CD14-positive monocyte (primary cell): ENCODE data around the gene PRR30. TPM values are rescaled to one million over a fixed set of nuclear protein-coding genes. Genes with fewer than 3 reads are reported as not detected.

Experiments
- DNase-seq, 3 donors: peaks; one replicate each; pipeline ENCODE4 v3.0.0-alpha.2; 2011 to 2022
- H2AFZ ChIP-seq: 2 replicates; pipeline ENCODE4 v1.6.0; 2012; ENCODE audit warnings: mild to moderate bottlenecking, low read depth, low read length, inconsistent platforms; ENCODE audit not compliant: insufficient read depth, poor library complexity, severe bottlenecking
- H3K27ac ChIP-seq, 2 donors: 1 replicate in 1 of 2; 2 replicates in 1 of 2; pipeline ENCODE4 v1.5.1; 2012 to 2013; ENCODE audit warnings: low read length in 2 of 2, control low read depth in 1 of 2, inconsistent platforms in 1 of 2, low read depth in 1 of 2, mild to moderate bottlenecking in 1 of 2
- H3K27me3 ChIP-seq, 2 donors: one replicate each; pipeline versions ENCODE4 v1.6.0 to v1.6.1; 2011 to 2013; ENCODE audit warnings: low read length in 2 of 2; ENCODE audit not compliant: control insufficient read depth in 2 of 2, insufficient read depth in 2 of 2
- H3K36me3 ChIP-seq, 2 donors: replicated peaks in 1 of 2; 1 replicate in 1 of 2; 2 replicates in 1 of 2; pipeline versions ENCODE4 v1.5.1 to v1.6.1; 2012 to 2013; ENCODE audit warnings: low read length in 2 of 2, control low read depth in 1 of 2, inconsistent platforms in 1 of 2, mild to moderate bottlenecking in 1 of 2; ENCODE audit not compliant: insufficient read depth in 2 of 2, control insufficient read depth in 1 of 2
- H3K4me1 ChIP-seq, 2 donors: 1 replicate in 1 of 2; 2 replicates in 1 of 2; pipeline versions ENCODE4 v1.5.1 to v1.6.1; 2012 to 2013; ENCODE audit warnings: low read length in 2 of 2, control low read depth in 1 of 2, inconsistent platforms in 1 of 2, mild to moderate bottlenecking in 1 of 2, moderate library complexity in 1 of 2; ENCODE audit not compliant: insufficient read depth in 2 of 2, control insufficient read depth in 1 of 2
- H3K4me2 ChIP-seq: replicated peaks from 2 replicates; pipeline ENCODE3; 2012; ENCODE audit warnings: low read length, moderate library complexity, mild to moderate bottlenecking; ENCODE audit not compliant: poor library complexity, severe bottlenecking; ENCODE audit errors: extremely low read depth
- H3K4me3 ChIP-seq, 3 experiments: fragments of 200-600 bp in 1 of 3; sonication (generic) in 1 of 3; replicated peaks in 1 of 3; 1 replicate in 2 of 3; 2 replicates in 1 of 3; pipeline ENCODE4 v1.5.1; 2011 to 2013; ENCODE audit warnings: low read length in 3 of 3, mild to moderate bottlenecking in 3 of 3, control low read depth in 2 of 3, low read depth in 2 of 3, inconsistent platforms in 1 of 3, moderate library complexity in 1 of 3
- H3K79me2 ChIP-seq: 2 replicates; pipeline ENCODE4 v1.6.0; 2012; ENCODE audit warnings: mild to moderate bottlenecking, control low read depth, inconsistent platforms, low read length, moderate library complexity; ENCODE audit not compliant: insufficient read depth
- H3K9ac ChIP-seq: 2 replicates; pipeline ENCODE4 v1.6.0; 2017; ENCODE audit warnings: low read length, mild to moderate bottlenecking; ENCODE audit not compliant: insufficient read depth, poor library complexity, severe bottlenecking
- H3K9me3 ChIP-seq, 2 donors: replicated peaks in 1 of 2; 1 replicate in 1 of 2; 2 replicates in 1 of 2; pipeline versions ENCODE4 v1.5.1 to v1.6.1; 2012 to 2013; ENCODE audit warnings: low read length in 2 of 2, control low read depth in 1 of 2; ENCODE audit not compliant: control insufficient read depth in 1 of 2, insufficient read depth in 1 of 2
- H4K20me1 ChIP-seq: 2 replicates; pipeline ENCODE4 v1.6.0; 2012; ENCODE audit warnings: mild to moderate bottlenecking, low read length, control low read depth, moderate library complexity; ENCODE audit not compliant: insufficient read depth
- H3K27ac Mint-ChIP-seq, 7 donors: one replicate each; pipeline ENCODE4 v1.8.0; 2020; ENCODE audit warnings: mild to moderate bottlenecking in 7 of 7, mixed read lengths in 7 of 7, moderate library complexity in 6 of 7, inconsistent platforms in 2 of 7
- H3K27me3 Mint-ChIP-seq, 3 donors: one replicate each; pipeline ENCODE4 v1.8.0; 2021 to 2022; ENCODE audit warnings: low read depth in 3 of 3, mild to moderate bottlenecking in 3 of 3, mixed read lengths in 3 of 3, moderate library complexity in 3 of 3, inconsistent platforms in 1 of 3
- H3K36me3 Mint-ChIP-seq, 2 donors: one replicate each; pipeline ENCODE4 v1.8.0; 2020; ENCODE audit warnings: mixed read lengths in 2 of 2, inconsistent platforms in 1 of 2, mild to moderate bottlenecking in 1 of 2
- H3K4me1 Mint-ChIP-seq: one replicate; pipeline ENCODE4 v1.8.0; 2020; ENCODE audit warnings: mild to moderate bottlenecking, mixed read lengths
- H3K4me3 Mint-ChIP-seq, 2 donors: one replicate each; pipeline ENCODE4 v1.8.0; 2020; ENCODE audit warnings: mild to moderate bottlenecking in 2 of 2, mixed read lengths in 2 of 2, moderate library complexity in 1 of 2
- H3K9me3 Mint-ChIP-seq, 7 donors: one replicate each; pipeline ENCODE4 v1.8.0; 2020 to 2022; ENCODE audit warnings: mixed read lengths in 7 of 7, mild to moderate bottlenecking in 6 of 7, moderate library complexity in 6 of 7, inconsistent platforms in 2 of 7
- CTCF ChIP-seq: fragments of 200-600 bp; IDR thresholded peaks from one replicate; pipeline ENCODE4 v1.8.0; 2022; ENCODE audit warnings: antibody characterized with exemption, mild to moderate bottlenecking
- WGBS: methylation state at CpG from one replicate; pipeline ENCODE4 v1.1.5; 2013; ENCODE audit warnings: missing lambda C conversion rate; ENCODE audit not compliant: insufficient coverage; 5-methylcytosine and 5-hydroxymethylcytosine counted together
- intact Hi-C, 2 donors: fragments of 100-400 bp; cut with micrococcal nuclease; formaldehyde crosslinking; loops; one replicate each; pipeline versions ENCODE4 v1.15.0 to v1.15.1; 2023
- polyA plus RNA-seq, 3 donors: library from polyadenylated mRNA; depleted of rRNA in 1 of 3; unstranded in 2 of 3; stranded (reverse) in 1 of 3; fragments of 300-500 nt in 2 of 3; fragments of >200 nt in 1 of 3; fragmentation: Illumina TruSeq in 2 of 3; gene quantifications; 1 replicate in 2 of 3; 2 replicates in 1 of 3; pipeline ENCODE4 v1.2.3, GENCODE V29; 2012 to 2021

The PRR30 gene
- polyA plus RNA-seq, 3 donors, result not detected

GRCh38 chr2:27105981-27106380 lies 33.2 kb downstream of the PRR30 start:
- 80% methylated on average over 1 of the region's 3 CpGs for WGBS
- Mint-ChIP-seq H3K9me3 (no peaks in the 10 kb centered on the region), H3K4me1 (no peaks in the 10 kb centered on the region), H3K4me3 (no peak overlapping the region), H3K27me3 (peaks cover 0 to 4% (median 4%) of the 10 kb centered on the region in 3 donors), H3K27ac (no peak overlapping the region), H3K36me3 (no peaks in the 10 kb centered on the region)
- Histone ChIP-seq H3K27ac (no peak overlapping the region), H3K79me2 (no peaks in the 10 kb centered on the region), H3K9me3 (no peaks in the 10 kb centered on the region), H3K4me3 (no peak overlapping the region), H3K4me2 (no peak overlapping the region), H3K36me3 (no peaks in the 10 kb centered on the region), H3K9ac (no peak overlapping the region), H3K4me1 (no peaks in the 10 kb centered on the region), H4K20me1 (no peaks in the 10 kb centered on the region), H3K27me3 (no peaks in the 10 kb centered on the region), H2AFZ (no peak overlapping the region)
- DNase-seq, result no peak
- no peak for TF ChIP-seq CTCF
- intact Hi-C loops, result no loop called here

GRCh38 chr2:27102329-27102728 lies 36.9 kb downstream of the PRR30 start:
- no peaks in the 10 kb centered on the region for H4K20me1 ChIP-seq
- no peak for TF ChIP-seq CTCF
- no peaks in the 10 kb centered on the region for H3K9me3 ChIP-seq
- Mint-ChIP-seq H3K27me3 (peaks cover 0 to 6% (median 2%) of the 10 kb centered on the region in 3 donors), H3K27ac (no peak overlapping the region), H3K4me3 (no peak overlapping the region), H3K9me3 (no peaks in the 10 kb centered on the region), H3K36me3 (no peaks in the 10 kb centered on the region), H3K4me1 (peaks cover 2% of the 10 kb centered on the region)
- H2AFZ ChIP-seq, result no peak overlapping the region
- intact Hi-C loops, result loop anchor here in 1 of 2 donors (5.0 kb wide), 1 partner anchor 65 kb away; no protein-coding TSS in a partner anchor
- H3K27ac ChIP-seq, result no peak overlapping the region
- H3K9ac ChIP-seq, result no peak overlapping the region
- peaks cover 4 to 5% of the 10 kb centered on the region in 2 donors for H3K4me1 ChIP-seq
- H3K4me2 ChIP-seq, result no peak overlapping the region
- WGBS, result 100% methylated on average over 2 of the region's 5 CpGs
- H3K27me3 ChIP-seq, result no peaks in the 10 kb centered on the region
- DNase-seq, result no peak
- no peaks in the 10 kb centered on the region for H3K79me2 ChIP-seq
- H3K36me3 ChIP-seq, result no peaks in the 10 kb centered on the region
- no peak overlapping the region for H3K4me3 ChIP-seq
